ENCODE results near the gene MAP3K8.
A peak's percentile ranks its signal among the peaks of the same experiment; 100 is the strongest.

The MAP3K8 gene

GRCh38 chr10:30433730-30434272 is at the start of gene MAP3K8:
Gene MAP3K8 (plus strand): TSS chr10:30434184. CDS start chr10:30438939, 4,755 bp downstream.
- TF ChIP-seq CTCF (IDR thresholded peaks at IDR 0.05; ENCODE audit: insufficient read depth, low read depth, low read length, missing control alignments): no peak
- DNase-seq (ENCODE audit: low read depth): peak; percentile 87
- H3K4me3 ChIP-seq (ENCODE audit: low read length): peak within 1 kb of the TSS; percentile 76

- TF ChIP-seq CTCF (IDR thresholded peaks at IDR 0.05; ENCODE audit: insufficient read depth, low read depth, low read length, missing control alignments): peak; percentile 70
- peak; percentile 69 for DNase-seq (ENCODE audit: low read depth)
Observed at GRCh38 chr10:30384701-30385201, 49.2 kb upstream of the MAP3K8 start.

GRCh38 chr10:30386801-30387588 is 47.0 kb upstream of the MAP3K8 start:
- DNase-seq (ENCODE audit: low read depth): peak; percentile 76
- H3K4me3 ChIP-seq (ENCODE audit: low read length): no peak overlapping the region
- no peak for TF ChIP-seq CTCF (IDR thresholded peaks at IDR 0.05; ENCODE audit: insufficient read depth, low read depth, low read length, missing control alignments)

More at GRCh38 chr10:30384701-30385201, 49.2 kb upstream of the MAP3K8 start:
- H3K4me3 ChIP-seq (ENCODE audit: low read length): no peak overlapping the region

GRCh38 chr10:30387646-30388243 is 46.2 kb upstream of the MAP3K8 start:
- peak; percentile 66 for DNase-seq (ENCODE audit: low read depth)
- no peak overlapping the region for H3K4me3 ChIP-seq (ENCODE audit: low read length)
- TF ChIP-seq CTCF (IDR thresholded peaks at IDR 0.05; ENCODE audit: insufficient read depth, low read depth, low read length, missing control alignments): peak; percentile 34

GRCh38 chr10:30389543-30389942 is 44.4 kb upstream of the MAP3K8 start:
- H3K4me3 ChIP-seq (ENCODE audit: low read length): no peak overlapping the region
- no peak for DNase-seq (ENCODE audit: low read depth)
- TF ChIP-seq CTCF (IDR thresholded peaks at IDR 0.05; ENCODE audit: insufficient read depth, low read depth, low read length, missing control alignments): no peak

GRCh38 chr10:30390207-30390606 is 43.8 kb upstream of the MAP3K8 start:
- DNase-seq (ENCODE audit: low read depth): no peak
- H3K4me3 ChIP-seq (ENCODE audit: low read length): no peak overlapping the region
- no peak for TF ChIP-seq CTCF (IDR thresholded peaks at IDR 0.05; ENCODE audit: insufficient read depth, low read depth, low read length, missing control alignments)
